ENCODE data around the gene NRG3. TPM values are rescaled to one million over a fixed set of nuclear protein-coding genes. Genes with fewer than 3 reads are reported as not detected.

NRG3 gene
- total RNA-seq, 1 donor from 2014 or later, result not detected

GRCh38 chr10:82210331-82210730 is 335.3 kb downstream of the NRG3 start:
- no peak for DNase-seq (ENCODE audit: low read depth)

- no peak for DNase-seq (ENCODE audit: low read depth)
Observed at GRCh38 chr10:82211346-82211745, 336.4 kb downstream of the NRG3 start.

GRCh38 chr10:82212753-82213152 is 337.8 kb downstream of the NRG3 start:
- no peak for DNase-seq (ENCODE audit: low read depth)

- DNase-seq (ENCODE audit: low read depth), result no peak
Observed at GRCh38 chr10:82213784-82214183, 338.8 kb downstream of the NRG3 start.

- DNase-seq (ENCODE audit: low read depth), result no peak
Observed at GRCh38 chr10:82221056-82221455, 346.1 kb downstream of the NRG3 start.

- DNase-seq (ENCODE audit: low read depth), result no peak
Observed at GRCh38 chr10:82221601-82222149, 346.7 kb downstream of the NRG3 start.

- DNase-seq (ENCODE audit: low read depth), result no peak
Observed at GRCh38 chr10:82228701-82229100, 353.7 kb downstream of the NRG3 start.

- no peak for DNase-seq (ENCODE audit: low read depth)
Observed at GRCh38 chr10:82234173-82234572, 359.2 kb downstream of the NRG3 start.

- no peak for DNase-seq (ENCODE audit: low read depth)
Observed at GRCh38 chr10:82236084-82236731, 361.2 kb downstream of the NRG3 start.

- DNase-seq (ENCODE audit: low read depth), result no peak
Observed at GRCh38 chr10:82238291-82238690, 363.3 kb downstream of the NRG3 start.

GRCh38 chr10:82240408-82240807 is 365.4 kb downstream of the NRG3 start:
- DNase-seq (ENCODE audit: low read depth), result no peak

- no peak for DNase-seq (ENCODE audit: low read depth)
Observed at GRCh38 chr10:82242778-82243177, 367.8 kb downstream of the NRG3 start.

- no peak for DNase-seq (ENCODE audit: low read depth)
Observed at GRCh38 chr10:82245157-82245556, 370.2 kb downstream of the NRG3 start.

GRCh38 chr10:82245906-82246560 is 371.0 kb downstream of the NRG3 start:
- no peak for DNase-seq (ENCODE audit: low read depth)

- DNase-seq (ENCODE audit: low read depth), result no peak
Observed at GRCh38 chr10:82249141-82249540, 374.1 kb downstream of the NRG3 start.

- no peak for DNase-seq (ENCODE audit: low read depth)
Observed at GRCh38 chr10:82251222-82251906, 376.4 kb downstream of the NRG3 start.

- DNase-seq (ENCODE audit: low read depth), result no peak
Observed at GRCh38 chr10:82252081-82252480, 377.1 kb downstream of the NRG3 start.

- DNase-seq (ENCODE audit: low read depth), result no peak
Observed at GRCh38 chr10:82254237-82254636, 379.2 kb downstream of the NRG3 start.

GRCh38 chr10:82256275-82256674 is 381.3 kb downstream of the NRG3 start:
- DNase-seq (ENCODE audit: low read depth), result no peak

- no peak for DNase-seq (ENCODE audit: low read depth)
Observed at GRCh38 chr10:82266438-82266837, 391.4 kb downstream of the NRG3 start.

- DNase-seq (ENCODE audit: low read depth), result no peak
Observed at GRCh38 chr10:82267014-82267413, 392.0 kb downstream of the NRG3 start.

GRCh38 chr10:82267465-82267864 is 392.5 kb downstream of the NRG3 start:
- DNase-seq (ENCODE audit: low read depth), result no peak
